HepG2 (cell line): ENCODE data around the gene CA7. TPM values are rescaled to one million over a fixed set of nuclear protein-coding genes. Genes with fewer than 3 reads are reported as not detected.

Experiments
- BRF2 ChIP-seq: sonication (generic); formaldehyde crosslinking; IDR thresholded peaks from 2 replicates; pipeline ENCODE4 v1.8.1; 2022; ENCODE audit warnings: mild to moderate bottlenecking, missing genetic modification reagents
- GMEB2 ChIP-seq: IDR thresholded peaks from 2 replicates; pipeline ENCODE4 v1.6.1; 2016; ENCODE audit warnings: missing biosample characterization, missing genetic modification reagents, low read depth
- KDM1A ChIP-seq: IDR thresholded peaks from 2 replicates; pipeline ENCODE4 v1.6.1; 2016; ENCODE audit warnings: missing compliant biosample characterization
- MAFK ChIP-seq, 2 experiments: IDR thresholded peaks in 1 of 2; conservative IDR thresholded peaks in 1 of 2; 2 replicates each; pipeline ENCODE4 v1.6.1; 2011; ENCODE audit warnings: improper control_type of control experiment in 2 of 2, low read length in 2 of 2
- RELA ChIP-seq: sonication (generic); formaldehyde crosslinking; IDR thresholded peaks from 2 replicates; pipeline ENCODE4 v1.4.0; 2020; ENCODE audit warnings: missing genetic modification reagents
- SNAI1 ChIP-seq: sonication (generic); formaldehyde crosslinking; IDR thresholded peaks from 2 replicates; pipeline ENCODE4 v1.5.0; 2020; ENCODE audit warnings: mild to moderate bottlenecking, missing genetic modification reagents, borderline replicate concordance
- SP140L ChIP-seq: sonication (generic); formaldehyde crosslinking; IDR thresholded peaks from 2 replicates; pipeline ENCODE4 v1.4.0; 2020; ENCODE audit warnings: missing genetic modification reagents, borderline replicate concordance
- TBP ChIP-seq: sonication (generic); formaldehyde crosslinking; IDR thresholded peaks from 2 replicates; pipeline ENCODE4 v1.5.0; 2020; ENCODE audit warnings: missing genetic modification reagents
- ZBTB40 ChIP-seq, 2 experiments: fragments of 450-650 bp in 1 of 2; sonication (generic) in 1 of 2; formaldehyde crosslinking in 1 of 2; IDR thresholded peaks; 2 replicates each; pipeline versions ENCODE4 v1.6.1 to v1.8.0; 2016 to 2022; ENCODE audit warnings: antibody characterized with exemption in 1 of 2, mild to moderate bottlenecking in 1 of 2, missing genetic modification reagents in 1 of 2
- ZFP1 ChIP-seq: IDR thresholded peaks from 2 replicates; pipeline ENCODE4 v1.6.1; 2016
- ZNF577 ChIP-seq: sonication (generic); formaldehyde crosslinking; IDR thresholded peaks from 2 replicates; pipeline ENCODE4 v1.4.0; 2020; ENCODE audit warnings: mild to moderate bottlenecking, low read depth, missing genetic modification reagents, borderline replicate concordance
- ZNF674 ChIP-seq: sonication (generic); formaldehyde crosslinking; IDR thresholded peaks from 2 replicates; pipeline ENCODE4 v1.5.0; 2020; ENCODE audit warnings: low read depth, mild to moderate bottlenecking, missing genetic modification reagents
- polyA plus RNA-seq, 8 experiments: library from polyadenylated mRNA; depleted of rRNA in 3 of 8; stranded (reverse) in 7 of 8; unstranded in 1 of 8; fragments of >200 nt; fragmentation: Illumina TruSeq in 4 of 8; extraction: Trizol in 4 of 8; gene quantifications; 2 replicates each; pipeline versions ENCODE4 v1.2.1 to v1.2.3, GENCODE V29; 2011 to 2016; ENCODE audit warnings: low read depth in 4 of 8, missing spikeins in 1 of 8, mixed read lengths in 1 of 8; ENCODE audit not compliant: insufficient read depth in 1 of 8
- total RNA-seq, 5 experiments: library from RNA; depleted of rRNA; stranded (reverse); fragments of >200 nt; fragmentation: Illumina TruSeq; extraction: Trizol; gene quantifications; 2 replicates each; pipeline ENCODE4 v1.2.3, GENCODE V29; 2016; ENCODE audit warnings: low read depth in 1 of 5
- TF ChIP-seq, protein P1 (sequence below): sonication (generic); formaldehyde crosslinking; IDR thresholded peaks from 2 replicates; pipeline ENCODE4 v1.4.0; 2020; ENCODE audit warnings: missing genetic modification reagents, borderline replicate concordance

Gene CA7
- total and polyA plus RNA-seq, 2 of the 13 experiments (the other 11 are each of a cell fraction or from before 2014, with no cell fraction given): not detected

DNA sequence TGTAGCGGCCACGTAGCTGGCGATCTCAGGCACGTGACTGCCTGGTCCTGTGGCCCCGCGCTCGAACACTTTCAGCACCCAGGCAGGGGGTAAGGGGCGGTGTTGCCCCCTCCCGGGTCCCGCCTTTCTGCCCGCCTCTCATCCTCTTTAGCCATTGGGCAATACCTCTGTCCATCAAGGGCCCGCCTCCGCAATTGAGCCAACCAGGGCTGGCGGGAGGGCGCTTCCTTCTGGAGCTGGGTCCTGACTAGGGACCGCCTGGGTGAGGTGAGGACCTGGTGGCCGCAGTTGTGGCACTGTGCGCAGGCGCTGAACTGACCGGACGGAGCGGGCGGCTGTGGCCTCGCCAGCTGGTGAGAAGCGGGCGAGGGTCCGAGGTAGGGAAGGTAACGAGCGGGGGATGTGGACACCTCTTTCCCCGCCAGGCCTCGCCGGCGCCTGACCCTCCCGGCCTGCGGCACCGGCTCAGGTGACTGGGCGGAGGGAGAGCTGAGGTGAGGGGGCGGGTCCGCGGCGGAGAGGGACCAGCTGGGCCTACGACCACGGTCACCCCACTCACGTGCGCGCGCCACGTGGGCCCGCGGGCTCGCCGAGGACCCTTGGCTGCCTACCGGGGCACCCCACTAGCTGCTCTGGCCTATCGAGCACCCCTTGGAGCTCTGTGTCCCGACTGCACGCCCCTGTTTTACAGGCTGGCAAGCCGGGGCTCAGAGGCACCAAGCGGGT lies 36.2 kb downstream of the CA7 start, which contains the start of gene PDP2 (continued):
- TF ChIP-seq ZBTB40 (IDR thresholded peaks at IDR 0.05) (no peak), ZBTB40 (CRISPR knock-in tag; IDR thresholded peaks at IDR 0.05) (peak; percentile 93), MAFK (conservative IDR thresholded peaks at IDR 0.05 in 1 of 2, IDR thresholded peaks at IDR 0.05 in 1 of 2; ENCODE audit: low read length in 2 of 2) (no peak), KDM1A (CRISPR knock-in tag) (no peak), BRF2 (peak; percentile 84; the same call in 1 of the 2 replicates), ZNF577 (peak; percentile 90; the same call in 1 of the 2 replicates), GMEB2 (CRISPR knock-in tag) (peak; percentile 51; the same call in 1 of the 2 replicates), SP140L (CRISPR knock-in tag) (peak; percentile 27; the same call in 1 of the 2 replicates), ZFP1 (peak; percentile 92), ZNF674 (CRISPR knock-in tag) (no peak; the same call in 1 of the 2 replicates), TBP (CRISPR knock-in tag) (0 out of 2 replicates have a peak, but pooled peaks have one; percentile 73), SNAI1 (peak; percentile 74), RELA (CRISPR knock-in tag) (no peak)
- TF ChIP-seq, protein P1, sequence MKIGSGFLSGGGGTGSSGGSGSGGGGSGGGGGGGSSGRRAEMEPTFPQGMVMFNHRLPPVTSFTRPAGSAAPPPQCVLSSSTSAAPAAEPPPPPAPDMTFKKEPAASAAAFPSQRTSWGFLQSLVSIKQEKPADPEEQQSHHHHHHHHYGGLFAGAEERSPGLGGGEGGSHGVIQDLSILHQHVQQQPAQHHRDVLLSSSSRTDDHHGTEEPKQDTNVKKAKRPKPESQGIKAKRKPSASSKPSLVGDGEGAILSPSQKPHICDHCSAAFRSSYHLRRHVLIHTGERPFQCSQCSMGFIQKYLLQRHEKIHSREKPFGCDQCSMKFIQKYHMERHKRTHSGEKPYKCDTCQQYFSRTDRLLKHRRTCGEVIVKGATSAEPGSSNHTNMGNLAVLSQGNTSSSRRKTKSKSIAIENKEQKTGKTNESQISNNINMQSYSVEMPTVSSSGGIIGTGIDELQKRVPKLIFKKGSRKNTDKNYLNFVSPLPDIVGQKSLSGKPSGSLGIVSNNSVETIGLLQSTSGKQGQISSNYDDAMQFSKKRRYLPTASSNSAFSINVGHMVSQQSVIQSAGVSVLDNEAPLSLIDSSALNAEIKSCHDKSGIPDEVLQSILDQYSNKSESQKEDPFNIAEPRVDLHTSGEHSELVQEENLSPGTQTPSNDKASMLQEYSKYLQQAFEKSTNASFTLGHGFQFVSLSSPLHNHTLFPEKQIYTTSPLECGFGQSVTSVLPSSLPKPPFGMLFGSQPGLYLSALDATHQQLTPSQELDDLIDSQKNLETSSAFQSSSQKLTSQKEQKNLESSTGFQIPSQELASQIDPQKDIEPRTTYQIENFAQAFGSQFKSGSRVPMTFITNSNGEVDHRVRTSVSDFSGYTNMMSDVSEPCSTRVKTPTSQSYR (CRISPR knock-in tag): no peak
